HG03280 (cell line): ENCODE measurements around the gene FLYWCH1.

ENCODE experiments used
- ATAC-seq: cut with Tn5 transposase; IDR thresholded peaks from one replicate; pipeline ENCODE4 v1.9.1; 2021; ENCODE audit warnings: mild to moderate bottlenecking, moderate library complexity; ENCODE audit not compliant: unreplicated experiment

Gene FLYWCH1

DNA sequence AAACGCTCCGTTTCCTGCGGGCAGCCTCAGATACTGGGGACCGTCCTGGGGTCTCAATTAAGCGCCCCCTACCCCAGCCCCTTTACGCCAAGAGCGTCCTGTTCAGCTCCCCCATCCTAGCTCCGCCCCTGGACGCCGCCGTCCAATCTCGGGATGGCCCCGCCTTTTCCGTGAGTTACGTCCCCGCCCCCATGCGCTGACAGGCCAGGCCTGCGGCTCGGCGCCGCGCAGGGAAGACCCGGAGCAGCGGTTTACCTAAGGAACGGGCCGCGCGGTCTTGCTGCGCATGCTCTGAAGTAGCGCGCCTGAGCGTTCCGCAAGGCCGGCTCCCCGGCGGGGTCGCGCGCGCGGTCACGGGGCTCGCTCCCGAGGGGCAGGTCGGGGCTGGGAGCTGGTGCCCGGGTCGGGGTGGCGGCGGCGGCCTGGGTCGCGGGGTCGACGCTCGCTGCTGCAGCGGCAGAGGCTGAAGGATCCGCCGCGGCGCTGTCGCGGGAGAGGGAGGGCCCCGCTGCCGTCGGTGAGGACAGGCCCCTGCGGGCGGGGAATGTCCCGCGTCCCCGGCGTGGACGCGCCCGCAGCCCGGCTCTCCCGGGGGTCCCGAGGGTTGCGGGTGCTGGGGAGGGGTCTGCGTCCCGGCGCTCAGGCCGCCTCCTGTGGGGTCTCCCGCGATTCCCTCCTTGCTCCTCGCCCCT, at the start of gene FLYWCH1:
Gene FLYWCH1, plus strand, starts transcription at position 294 of the 692 bp plus-strand sequence. CDS start 17,755 bp downstream, outside the sequence.
- peak; percentile 92 for ATAC-seq

- ATAC-seq = no peak
Observed at GRCh38 chr16:2865651-2866050, 46.1 kb upstream of the FLYWCH1 start.

- no peak for ATAC-seq
Observed at GRCh38 chr16:2866431-2866830, 45.3 kb upstream of the FLYWCH1 start.

- ATAC-seq = no peak
Observed at GRCh38 chr16:2867661-2867986, 44.1 kb upstream of the FLYWCH1 start.

DNA sequence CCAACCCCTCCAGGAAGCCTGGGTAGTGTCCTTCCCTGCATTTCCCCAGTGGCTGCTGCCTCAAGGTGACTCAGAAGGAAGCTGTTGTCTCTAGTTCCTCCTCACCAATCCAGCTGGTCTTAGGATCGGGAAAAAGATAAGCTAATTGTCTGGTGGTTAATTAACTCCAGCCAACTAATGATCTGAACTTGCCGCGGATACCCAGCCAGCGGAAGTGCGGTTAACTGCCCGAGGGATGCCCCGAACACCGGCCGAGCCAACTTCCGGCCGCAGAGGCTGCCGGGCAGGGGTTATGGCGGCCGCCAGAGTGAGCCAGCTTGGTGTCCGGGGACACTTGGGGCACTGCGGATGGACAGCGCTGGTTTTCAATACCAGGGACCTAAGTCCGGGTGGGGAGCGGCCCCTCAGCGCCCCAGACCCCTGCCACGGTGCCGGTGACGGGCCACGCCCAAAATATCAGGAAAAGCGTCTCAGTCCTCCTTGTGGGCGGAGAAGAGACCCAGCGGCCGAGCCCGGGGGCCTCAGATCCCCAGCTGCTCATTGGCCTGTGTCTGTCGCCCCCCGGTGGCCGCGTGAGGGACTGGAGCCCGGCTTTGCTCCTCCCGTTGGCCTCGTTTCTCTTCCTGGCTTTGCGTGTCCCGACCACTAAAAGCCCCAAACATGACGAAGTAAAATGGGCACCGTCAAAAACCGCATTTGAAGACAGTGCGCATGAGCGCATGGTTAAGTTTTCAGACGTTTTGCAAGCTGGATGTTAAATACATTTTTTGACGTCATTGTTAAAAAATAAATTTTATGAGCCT, 43.5 kb upstream of the FLYWCH1 start:
- ATAC-seq = peak; percentile 90

- ATAC-seq = no peak
Observed at GRCh38 chr16:2871926-2872325, 39.8 kb upstream of the FLYWCH1 start.

GRCh38 chr16:2874032-2874911, 37.5 kb upstream of the FLYWCH1 start:
- no peak for ATAC-seq

GRCh38 chr16:2874912-2875362, 36.8 kb upstream of the FLYWCH1 start:
- ATAC-seq = peak; percentile 76

DNA sequence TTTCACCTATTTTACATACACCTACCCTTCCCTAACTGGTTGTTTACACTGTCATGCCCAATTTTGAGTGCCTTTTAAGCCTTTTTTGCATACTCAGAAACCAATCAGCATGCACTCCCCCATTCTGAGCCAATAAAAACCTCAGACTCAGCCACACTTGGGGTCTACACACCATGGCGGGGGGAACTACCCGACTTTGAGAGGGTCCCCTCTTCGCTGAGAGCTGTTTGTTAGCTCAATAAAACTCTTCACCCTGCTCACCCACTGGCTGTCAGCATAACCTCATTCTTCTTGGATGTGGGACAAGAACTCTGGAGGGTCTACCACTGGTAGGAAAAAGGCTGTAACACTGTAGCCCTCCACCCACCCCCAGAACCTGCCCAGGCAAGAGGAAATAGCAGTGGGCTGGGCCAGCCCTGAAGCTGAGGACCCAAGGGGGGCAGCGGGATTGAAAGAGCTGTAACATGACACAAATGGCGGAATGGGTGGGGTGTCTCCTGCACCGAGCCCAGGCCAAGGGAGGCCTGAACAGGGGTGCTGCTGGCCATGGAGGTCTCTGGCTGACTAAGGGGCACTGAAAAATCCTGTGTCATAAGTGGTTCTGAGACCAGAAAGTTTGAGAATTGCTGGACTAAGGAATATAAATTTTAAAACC, 31.8 kb upstream of the FLYWCH1 start:
- no peak for ATAC-seq

- ATAC-seq = no peak
Observed at GRCh38 chr16:2881783-2882649, 29.7 kb upstream of the FLYWCH1 start.

- ATAC-seq = peak; percentile 86
Observed at GRCh38 chr16:2882650-2883457, 28.9 kb upstream of the FLYWCH1 start, which contains the start of gene FLYWCH2. TSS of gene FLYWCH2 (plus strand) at chr16:2883215. CDS start at chr16:2896450, 13,235 bp downstream.

- ATAC-seq = peak; percentile 6
Observed at GRCh38 chr16:2883458-2883908, 28.2 kb upstream of the FLYWCH1 start.

DNA sequence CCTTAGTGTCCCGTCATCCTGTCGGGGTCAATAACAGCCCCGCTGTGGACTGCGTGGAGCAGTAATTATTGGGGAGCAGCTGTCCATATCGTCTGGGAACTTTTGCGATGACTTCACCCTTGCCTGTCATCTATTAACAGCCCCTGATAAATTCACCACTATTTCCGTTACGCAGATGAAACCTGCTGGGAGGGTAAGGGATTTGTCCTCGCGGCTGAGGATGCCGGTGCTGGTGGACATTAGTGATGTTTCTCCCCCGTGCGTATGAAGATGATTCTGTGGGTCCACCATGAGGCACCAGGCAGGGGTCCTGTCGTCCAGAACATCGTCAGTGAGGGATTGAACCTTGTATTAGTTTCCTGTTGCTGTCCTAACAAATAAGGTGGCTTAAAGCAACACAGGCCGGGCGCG, 27.7 kb upstream of the FLYWCH1 start:
- ATAC-seq = no peak

DNA sequence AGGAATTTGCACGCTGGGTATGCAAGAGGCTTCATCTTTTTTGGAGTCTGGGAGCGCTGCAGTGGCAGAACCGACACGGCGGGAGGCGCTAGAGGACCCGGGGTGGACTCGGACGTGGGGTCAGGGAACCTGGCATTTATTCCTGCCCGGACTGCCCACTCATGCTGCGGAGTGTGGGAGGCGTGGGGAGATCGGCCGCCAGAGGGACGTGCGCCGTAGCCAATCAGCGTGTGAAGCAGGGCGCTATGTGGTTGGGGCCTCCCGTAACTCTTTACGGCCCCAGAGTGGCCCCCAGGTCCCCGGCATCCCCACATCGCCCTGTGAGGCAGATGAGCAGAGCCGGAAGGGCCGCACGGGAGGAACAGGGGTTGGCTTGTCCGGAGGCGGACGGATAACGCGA, 17.5 kb upstream of the FLYWCH1 start:
- no peak for ATAC-seq

GRCh38 chr16:2895813-2896212, 15.9 kb upstream of the FLYWCH1 start:
- no peak for ATAC-seq

DNA sequence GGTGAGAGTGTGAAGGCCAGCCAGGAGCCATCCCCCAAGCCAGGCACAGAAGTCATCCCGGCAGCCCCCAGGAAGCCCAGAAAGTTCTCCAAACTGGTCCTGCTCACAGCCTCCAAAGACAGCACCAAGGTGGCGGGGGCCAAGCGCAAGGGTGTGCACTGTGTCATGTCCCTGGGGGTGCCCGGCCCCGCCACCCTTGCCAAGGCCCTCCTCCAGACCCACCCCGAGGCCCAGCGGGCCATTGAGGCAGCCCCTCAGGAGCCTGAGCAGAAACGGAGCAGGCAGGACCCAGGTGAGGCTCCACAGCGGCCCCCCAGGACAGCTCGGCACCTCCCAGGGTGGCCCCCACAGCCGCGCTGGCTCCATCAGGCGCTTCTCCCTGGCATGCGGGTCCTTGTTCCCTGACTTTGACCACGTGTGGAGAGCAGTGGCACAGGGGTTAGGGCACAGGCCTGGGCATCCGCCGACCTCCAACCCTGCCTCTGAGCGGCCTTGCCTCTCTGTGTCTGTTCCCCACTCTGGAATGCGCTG, 15.2 kb upstream of the FLYWCH1 start:
- ATAC-seq = no peak

DNA sequence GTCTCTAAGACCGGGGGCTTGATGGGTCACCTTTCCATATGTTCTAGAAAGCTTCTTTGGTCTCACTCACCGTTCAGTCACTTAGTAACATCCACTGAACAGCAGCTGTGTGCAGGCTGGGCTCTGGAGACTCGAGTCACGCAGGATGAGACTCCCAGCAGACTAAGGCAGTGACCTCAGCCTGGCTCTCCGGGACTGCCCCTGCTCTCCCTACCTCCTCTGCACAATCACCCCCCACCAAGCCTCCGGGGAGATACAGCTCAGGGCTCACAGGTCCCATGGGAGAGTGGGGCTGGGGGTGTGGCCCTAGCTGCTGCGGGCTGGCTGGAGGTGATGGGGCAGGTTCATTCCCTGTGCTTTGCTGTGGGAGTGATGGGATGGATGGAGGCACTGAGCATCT, 14.6 kb upstream of the FLYWCH1 start:
- ATAC-seq = no peak

DNA sequence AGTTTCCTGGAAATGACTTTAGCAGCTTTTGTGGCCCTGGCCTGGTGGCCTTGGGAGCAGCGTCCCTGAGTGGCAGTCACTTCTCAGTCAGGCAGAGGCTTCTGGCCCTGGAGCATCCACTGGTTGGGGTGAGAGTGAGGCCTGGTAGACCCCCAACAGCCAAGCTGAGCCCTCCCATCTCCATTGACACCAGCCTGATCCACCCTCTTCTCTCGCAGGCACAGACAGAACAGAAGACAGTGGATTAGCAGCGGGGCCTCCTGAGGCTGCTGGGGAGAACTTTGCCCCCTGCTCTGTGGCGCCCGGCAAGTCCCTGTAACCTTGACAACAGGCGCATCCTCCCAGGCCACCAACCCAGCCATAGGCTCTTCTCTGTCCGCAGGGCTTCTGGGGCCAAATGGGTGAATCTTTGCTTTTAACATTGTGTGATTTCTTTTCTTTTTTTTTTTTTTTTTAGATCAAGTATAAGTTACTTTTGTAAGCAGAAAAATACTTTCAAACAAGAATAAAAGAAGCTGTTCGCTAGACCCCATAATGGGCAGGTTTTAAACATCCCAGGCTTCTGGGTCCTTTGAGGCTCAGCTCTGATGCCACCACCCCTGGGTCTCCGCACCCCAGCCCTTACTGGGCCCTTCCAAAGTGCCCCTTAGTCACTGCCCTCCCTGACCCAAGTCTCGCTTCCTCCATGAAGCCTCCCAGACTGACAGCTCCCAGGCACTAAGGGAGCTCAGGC, 12.7 kb upstream of the FLYWCH1 start:
- no peak for ATAC-seq
